ENCODE data around the gene BOD1L1.

- TF ChIP-seq EZH2 (optimal IDR thresholded peaks at IDR 0.05; ENCODE audit: low read depth, low read length) (no peak), CTCF (IDR thresholded peaks at IDR 0.05; ENCODE audit: low read length) (no peak)
Measured at GRCh38 chr4:13633671-13634070, 6.1 kb upstream of the BOD1L1 start.

Measured in MM.1S (cell line).